Measurements from ENCODE around the gene TUSC2.

The TUSC2 gene

GRCh38 chr3:50365080-50365841, 37.2 kb upstream of the TUSC2 start:
- peak overlapping the region; percentile 85 to 88 for H3K4me3 ChIP-seq (ENCODE audit: low read depth in 1 of 2, low read length in 2 of 2)
- no peaks in the 10 kb centered on the region for H3K9me3 ChIP-seq (ENCODE audit: control insufficient read depth in 1 of 2, low read length in 2 of 2)
- H3K36me3 ChIP-seq (ENCODE audit: control insufficient read depth in 1 of 2, insufficient read depth in 2 of 2, low read length in 2 of 2), result no peaks in the 10 kb centered on the region
- no peaks in the 10 kb centered on the region for H3K27me3 ChIP-seq (ENCODE audit: control insufficient read depth in 1 of 2, insufficient read depth in 2 of 2, low read length in 2 of 2)
- H3K27ac ChIP-seq (ENCODE audit: low read depth, low read length), result peak overlapping the region; percentile 50
- H3K9ac ChIP-seq (ENCODE audit: low read depth in 1 of 2, low read length in 2 of 2), result peak overlapping the region; percentile 74 to 78
- peaks cover 8 to 16% of the 10 kb centered on the region in 2 donors for H3K4me1 ChIP-seq (ENCODE audit: control insufficient read depth in 1 of 2, insufficient read depth in 2 of 2, low read length in 2 of 2)

- no peak overlapping the region for H3K27ac ChIP-seq (ENCODE audit: low read depth, low read length)
- peak overlapping the region; percentile 33 to 57 for H3K9ac ChIP-seq (ENCODE audit: low read depth in 1 of 2, low read length in 2 of 2)
Observed at GRCh38 chr3:50364573-50365079, 36.6 kb upstream of the TUSC2 start.

DNA sequence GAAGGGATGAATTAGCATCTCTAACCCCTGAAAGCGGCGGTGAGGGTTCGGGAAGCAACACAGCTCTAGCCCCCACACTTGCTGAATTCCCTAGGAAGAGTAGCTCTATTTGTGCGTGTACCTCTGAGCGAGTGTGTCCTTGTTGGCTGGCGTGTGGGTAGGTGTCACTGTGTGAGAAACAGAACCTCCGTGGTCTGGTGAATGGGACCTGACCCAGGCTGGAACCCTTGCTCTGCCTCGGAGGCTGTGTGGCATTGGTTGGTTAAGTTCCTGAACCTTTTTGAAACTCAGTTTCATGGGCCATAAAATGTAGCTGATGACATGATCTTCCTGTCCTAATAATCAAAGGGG, 31.7 kb upstream of the TUSC2 start:
- H3K27ac ChIP-seq (ENCODE audit: low read depth, low read length), result no peak overlapping the region
- H3K4me1 ChIP-seq (ENCODE audit: control insufficient read depth in 1 of 2, insufficient read depth in 2 of 2, low read length in 2 of 2), result peaks cover 41 to 54% of the 10 kb centered on the region in 2 donors
- no peak overlapping the region for H3K9ac ChIP-seq (ENCODE audit: low read depth in 1 of 2, low read length in 2 of 2)

More at GRCh38 chr3:50364573-50365079, 36.6 kb upstream of the TUSC2 start:
- Histone ChIP-seq H3K9me3 (ENCODE audit: control insufficient read depth in 1 of 2, low read length in 2 of 2) (no peaks in the 10 kb centered on the region), H3K36me3 (ENCODE audit: control insufficient read depth in 1 of 2, insufficient read depth in 2 of 2, low read length in 2 of 2) (no peaks in the 10 kb centered on the region), H3K4me1 (ENCODE audit: control insufficient read depth in 1 of 2, insufficient read depth in 2 of 2, low read length in 2 of 2) (peaks cover 10 to 19% of the 10 kb centered on the region in 2 donors), H3K27me3 (ENCODE audit: control insufficient read depth in 1 of 2, insufficient read depth in 2 of 2, low read length in 2 of 2) (no peaks in the 10 kb centered on the region), H3K4me3 (ENCODE audit: low read depth in 1 of 2, low read length in 2 of 2) (peak overlapping the region; percentile 66)

DNA sequence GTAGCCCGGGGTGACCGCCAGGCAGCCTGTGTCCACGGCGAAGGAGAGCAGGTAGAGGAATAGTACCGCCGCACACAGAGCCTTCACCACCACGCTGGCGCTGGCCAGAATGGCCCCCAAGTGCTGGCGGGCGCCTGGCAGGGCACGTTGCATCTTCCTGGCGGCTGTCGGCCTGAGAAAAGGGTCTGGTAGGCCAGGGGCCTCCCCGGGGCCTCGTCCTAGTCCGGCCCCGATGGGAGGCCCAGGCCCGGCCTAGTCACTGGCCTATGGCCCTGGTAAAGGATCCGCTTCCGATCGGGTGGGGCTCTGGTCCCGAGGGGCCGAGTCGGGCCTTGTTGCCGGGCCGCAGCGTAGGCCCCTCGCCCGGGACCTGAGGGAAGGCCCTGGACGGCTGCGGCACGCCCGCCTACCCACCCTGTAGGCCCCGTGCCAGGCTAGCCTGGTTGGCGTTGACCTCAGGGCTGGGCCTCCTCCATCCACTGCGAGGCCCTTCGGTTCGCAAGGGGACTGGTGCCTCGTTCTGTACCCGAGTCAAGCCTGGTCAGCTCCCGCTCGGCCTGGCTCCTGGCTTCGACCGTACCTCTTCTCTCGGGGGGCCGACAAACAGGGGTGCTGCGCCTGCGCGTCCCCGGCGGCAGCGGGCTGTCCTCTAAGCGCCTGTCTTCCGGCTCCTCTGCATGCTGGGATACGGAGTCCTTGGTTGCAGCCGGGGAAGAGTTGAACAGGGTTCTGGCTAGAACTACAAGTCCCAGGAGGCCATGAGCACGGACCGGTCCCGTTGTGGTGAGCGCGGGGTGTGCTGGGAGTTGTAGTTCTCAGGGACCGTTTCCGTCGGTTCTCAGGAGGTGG, 31.1 kb upstream of the TUSC2 start, which contains the start of gene TMEM115:
Gene TMEM115 (minus strand): TSS at position 611 of the 849 bp plus-strand sequence. CDS start 458 bp downstream, at position 153.
- no peaks in the 10 kb centered on the region for H3K27me3 ChIP-seq (ENCODE audit: control insufficient read depth in 1 of 2, insufficient read depth in 2 of 2, low read length in 2 of 2)
- H3K9ac ChIP-seq (ENCODE audit: low read depth in 1 of 2, low read length in 2 of 2), result peak within 1 kb of the TSS; percentile 97 to 98
- no peaks in the 10 kb centered on the region for H3K9me3 ChIP-seq (ENCODE audit: control insufficient read depth in 1 of 2, low read length in 2 of 2)
- H3K36me3 ChIP-seq (ENCODE audit: control insufficient read depth in 1 of 2, insufficient read depth in 2 of 2, low read length in 2 of 2), result peaks cover 20 to 23% of the 10 kb centered on the region in 2 donors
- peaks cover 41 to 48% of the 10 kb centered on the region in 2 donors for H3K4me1 ChIP-seq (ENCODE audit: control insufficient read depth in 1 of 2, insufficient read depth in 2 of 2, low read length in 2 of 2)
- H3K4me3 ChIP-seq (ENCODE audit: low read depth in 1 of 2, low read length in 2 of 2), result peak within 1 kb of the TSS; percentile 93 to 95
- H3K27ac ChIP-seq (ENCODE audit: low read depth, low read length), result peak within 1 kb of the TSS; percentile 87

More for the DNA sequence above, 31.7 kb upstream of the TUSC2 start:
- Histone ChIP-seq H3K27me3 (ENCODE audit: control insufficient read depth in 1 of 2, insufficient read depth in 2 of 2, low read length in 2 of 2) (no peaks in the 10 kb centered on the region), H3K36me3 (ENCODE audit: control insufficient read depth in 1 of 2, insufficient read depth in 2 of 2, low read length in 2 of 2) (peaks cover 17 to 18% of the 10 kb centered on the region in 2 donors), H3K9me3 (ENCODE audit: control insufficient read depth in 1 of 2, low read length in 2 of 2) (no peaks in the 10 kb centered on the region), H3K4me3 (ENCODE audit: low read depth in 1 of 2, low read length in 2 of 2) (peak overlapping the region; percentile 57 to 95)

DNA sequence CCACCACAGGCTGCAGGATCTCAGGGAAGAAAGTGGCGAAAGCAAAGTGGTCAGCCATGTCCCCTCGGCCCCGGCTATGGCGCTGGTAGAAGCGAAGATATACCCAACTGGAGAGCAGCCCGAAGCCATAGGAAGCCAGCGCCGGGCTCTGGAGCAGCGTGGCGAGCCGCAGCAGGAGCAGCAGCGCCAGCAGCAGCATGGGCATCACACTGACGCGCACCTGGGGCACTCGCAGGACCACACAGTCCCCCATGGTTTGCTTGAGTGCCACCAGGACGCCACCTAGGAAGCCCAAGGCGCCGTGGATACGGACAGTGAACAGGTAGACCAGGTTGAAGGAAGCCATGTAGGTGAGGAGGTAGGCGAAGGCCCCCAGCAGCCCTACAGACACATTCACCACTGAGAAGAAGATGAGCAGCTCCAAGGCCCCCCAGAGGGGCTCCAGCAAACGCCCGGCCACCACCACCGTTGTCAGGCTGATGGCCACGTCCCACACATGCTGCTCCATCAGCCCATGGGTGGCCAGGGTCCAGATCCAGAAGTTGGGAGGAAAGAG, 30.4 kb upstream of the TUSC2 start:
- H3K36me3 ChIP-seq (ENCODE audit: control insufficient read depth in 1 of 2, insufficient read depth in 2 of 2, low read length in 2 of 2), result peaks cover 25 to 30% of the 10 kb centered on the region in 2 donors
- no peaks in the 10 kb centered on the region for H3K27me3 ChIP-seq (ENCODE audit: control insufficient read depth in 1 of 2, insufficient read depth in 2 of 2, low read length in 2 of 2)
- peak overlapping the region; percentile 93 to 95 for H3K4me3 ChIP-seq (ENCODE audit: low read depth in 1 of 2, low read length in 2 of 2)
- peak overlapping the region; percentile 87 for H3K27ac ChIP-seq (ENCODE audit: low read depth, low read length)
- peak overlapping the region; percentile 97 to 98 for H3K9ac ChIP-seq (ENCODE audit: low read depth in 1 of 2, low read length in 2 of 2)
- H3K9me3 ChIP-seq (ENCODE audit: control insufficient read depth in 1 of 2, low read length in 2 of 2), result no peaks in the 10 kb centered on the region
- peaks cover 41 to 48% of the 10 kb centered on the region in 2 donors for H3K4me1 ChIP-seq (ENCODE audit: control insufficient read depth in 1 of 2, insufficient read depth in 2 of 2, low read length in 2 of 2)

DNA sequence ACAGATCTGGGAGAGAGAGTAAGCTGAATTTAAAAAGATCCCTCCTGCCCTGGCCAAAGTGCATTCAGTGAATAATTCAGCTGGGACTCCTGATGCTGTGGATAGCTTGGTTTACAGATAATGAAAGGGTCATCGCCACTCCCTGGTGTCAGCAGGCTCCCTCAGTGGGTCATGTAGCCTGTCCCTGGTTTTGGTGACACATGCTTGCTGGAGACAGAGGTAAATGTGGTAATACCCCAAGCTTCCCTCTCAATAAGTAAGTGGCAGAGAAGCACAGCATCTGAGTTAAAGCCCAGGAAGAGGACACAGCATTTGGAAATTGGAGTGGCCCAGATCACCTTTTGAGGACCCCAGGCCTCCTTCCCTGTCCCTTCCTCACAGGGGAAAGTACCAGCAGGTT, 29.5 kb upstream of the TUSC2 start:
- Histone ChIP-seq H3K4me3 (ENCODE audit: low read depth in 1 of 2, low read length in 2 of 2) (peak overlapping the region; percentile 93 to 95), H3K9ac (ENCODE audit: low read depth in 1 of 2, low read length in 2 of 2) (peak overlapping the region; percentile 97 to 98), H3K4me1 (ENCODE audit: control insufficient read depth in 1 of 2, insufficient read depth in 2 of 2, low read length in 2 of 2) (peaks cover 41 to 48% of the 10 kb centered on the region in 2 donors)

GRCh38 chr3:50356553-50356952, 28.5 kb upstream of the TUSC2 start:
- peaks cover 46 to 52% of the 10 kb centered on the region in 2 donors for H3K4me1 ChIP-seq (ENCODE audit: control insufficient read depth in 1 of 2, insufficient read depth in 2 of 2, low read length in 2 of 2)
- H3K36me3 ChIP-seq (ENCODE audit: control insufficient read depth in 1 of 2, insufficient read depth in 2 of 2, low read length in 2 of 2), result peaks cover 30 to 39% of the 10 kb centered on the region in 2 donors
- H3K4me3 ChIP-seq (ENCODE audit: low read depth in 1 of 2, low read length in 2 of 2), result peak overlapping the region; percentile 93 to 95
- no peaks in the 10 kb centered on the region for H3K27me3 ChIP-seq (ENCODE audit: control insufficient read depth in 1 of 2, insufficient read depth in 2 of 2, low read length in 2 of 2)
- H3K9me3 ChIP-seq (ENCODE audit: control insufficient read depth in 1 of 2, low read length in 2 of 2), result no peaks in the 10 kb centered on the region
- peak overlapping the region; percentile 97 to 98 for H3K9ac ChIP-seq (ENCODE audit: low read depth in 1 of 2, low read length in 2 of 2)
- H3K27ac ChIP-seq (ENCODE audit: low read depth, low read length), result no peak overlapping the region

More for the DNA sequence above, 29.5 kb upstream of the TUSC2 start:
- H3K9me3 ChIP-seq (ENCODE audit: control insufficient read depth in 1 of 2, low read length in 2 of 2), result no peaks in the 10 kb centered on the region
- H3K27me3 ChIP-seq (ENCODE audit: control insufficient read depth in 1 of 2, insufficient read depth in 2 of 2, low read length in 2 of 2), result no peaks in the 10 kb centered on the region
- H3K27ac ChIP-seq (ENCODE audit: low read depth, low read length), result no peak overlapping the region
- peaks cover 30 to 39% of the 10 kb centered on the region in 2 donors for H3K36me3 ChIP-seq (ENCODE audit: control insufficient read depth in 1 of 2, insufficient read depth in 2 of 2, low read length in 2 of 2)

- Histone ChIP-seq H3K9ac (ENCODE audit: low read depth in 1 of 2, low read length in 2 of 2) (peak overlapping the region; percentile 54 to 97), H3K9me3 (ENCODE audit: control insufficient read depth in 1 of 2, low read length in 2 of 2) (no peaks in the 10 kb centered on the region), H3K36me3 (ENCODE audit: control insufficient read depth in 1 of 2, insufficient read depth in 2 of 2, low read length in 2 of 2) (peaks cover 30 to 39% of the 10 kb centered on the region in 2 donors), H3K27ac (ENCODE audit: low read depth, low read length) (no peak overlapping the region), H3K4me3 (ENCODE audit: low read depth in 1 of 2, low read length in 2 of 2) (peak overlapping the region; percentile 93 to 95), H3K4me1 (ENCODE audit: control insufficient read depth in 1 of 2, insufficient read depth in 2 of 2, low read length in 2 of 2) (peaks cover 51 to 58% of the 10 kb centered on the region in 2 donors), H3K27me3 (ENCODE audit: control insufficient read depth in 1 of 2, insufficient read depth in 2 of 2, low read length in 2 of 2) (no peaks in the 10 kb centered on the region)
Observed at GRCh38 chr3:50355829-50356552, 28.0 kb upstream of the TUSC2 start.

- peaks cover 30 to 39% of the 10 kb centered on the region in 2 donors for H3K36me3 ChIP-seq (ENCODE audit: control insufficient read depth in 1 of 2, insufficient read depth in 2 of 2, low read length in 2 of 2)
- H3K9ac ChIP-seq (ENCODE audit: low read depth in 1 of 2, low read length in 2 of 2), result no peak overlapping the region
Observed at GRCh38 chr3:50354850-50355249, 26.8 kb upstream of the TUSC2 start.

More at GRCh38 chr3:50354850-50355249, 26.8 kb upstream of the TUSC2 start:
- no peaks in the 10 kb centered on the region for H3K9me3 ChIP-seq (ENCODE audit: control insufficient read depth in 1 of 2, low read length in 2 of 2)
- no peak overlapping the region for H3K27ac ChIP-seq (ENCODE audit: low read depth, low read length)
- H3K4me1 ChIP-seq (ENCODE audit: control insufficient read depth in 1 of 2, insufficient read depth in 2 of 2, low read length in 2 of 2), result peaks cover 57 to 63% of the 10 kb centered on the region in 2 donors
- no peak overlapping the region for H3K4me3 ChIP-seq (ENCODE audit: low read depth in 1 of 2, low read length in 2 of 2)
- H3K27me3 ChIP-seq (ENCODE audit: control insufficient read depth in 1 of 2, insufficient read depth in 2 of 2, low read length in 2 of 2), result no peaks in the 10 kb centered on the region

Data from duodenal mucosa (tissue), 2 donors.